GM23338 (cell line): ENCODE results near the gene TERB1. TPM values are rescaled to one million over a fixed set of nuclear protein-coding genes. Genes with fewer than 3 reads are reported as not detected.

Experiments
- ATAC-seq: fragments of 200-7000 bp; cut with Tn5 transposase; 3 replicates; pipeline ENCODE4 v1.9.1; 2020
- DNase-seq: peaks from one replicate; pipeline ENCODE4 v3.0.0-alpha.2; 2015; ENCODE audit warnings: low spot score
- H2AFZ ChIP-seq: fragments of 200-600 bp; sonication (generic); 2 replicates; pipeline ENCODE4 v1.8.0; 2016; ENCODE audit warnings: antibody characterized with exemption, mild to moderate bottlenecking, moderate library complexity
- H3F3A ChIP-seq: fragments of 200-600 bp; sonication (generic); replicated peaks from 2 replicates; pipeline ENCODE4 v1.8.0; 2017; ENCODE audit warnings: antibody characterized with exemption, mixed run types, low read depth
- H3K27ac ChIP-seq: fragments of 200-600 bp; sonication (generic); 2 replicates; pipeline ENCODE4 v1.6.1; 2016; ENCODE audit warnings: low read depth
- H3K27me3 ChIP-seq: fragments of 200-600 bp; sonication (generic); 2 replicates; pipeline ENCODE4 v1.8.0; 2016; ENCODE audit warnings: mild to moderate bottlenecking, mixed run types, moderate library complexity; ENCODE audit not compliant: insufficient read depth
- H3K36me3 ChIP-seq: fragments of 200-600 bp; sonication (generic); 2 replicates; pipeline ENCODE4 v1.8.0; 2016; ENCODE audit warnings: mild to moderate bottlenecking; ENCODE audit not compliant: insufficient read depth
- H3K4me1 ChIP-seq: fragments of 200-600 bp; sonication (generic); 2 replicates; pipeline ENCODE4 v1.8.0; 2016; ENCODE audit warnings: mild to moderate bottlenecking, moderate library complexity; ENCODE audit not compliant: insufficient read depth
- H3K4me2 ChIP-seq: fragments of 200-600 bp; sonication (generic); 2 replicates; pipeline ENCODE4 v1.7.1; 2017; ENCODE audit warnings: mixed run types
- H3K4me3 ChIP-seq: fragments of 200-600 bp; sonication (generic); 2 replicates; pipeline ENCODE4 v1.6.1; 2016; ENCODE audit warnings: mixed run types
- H3K79me2 ChIP-seq: fragments of 200-600 bp; sonication (generic); replicated peaks from 2 replicates; pipeline ENCODE4 v1.8.0; 2017; ENCODE audit warnings: mild to moderate bottlenecking; ENCODE audit not compliant: insufficient read depth
- H3K9me2 ChIP-seq: fragments of 200-600 bp; sonication (generic); 2 replicates; pipeline ENCODE4 v1.8.0; 2017; ENCODE audit not compliant: insufficient read depth
- H4K20me1 ChIP-seq: fragments of 200-600 bp; sonication (generic); replicated peaks from 2 replicates; pipeline ENCODE4 v1.8.0; 2017; ENCODE audit warnings: mild to moderate bottlenecking; ENCODE audit not compliant: insufficient read depth
- H3K27ac Mint-ChIP-seq: 2 replicates; pipeline ENCODE4 v1.8.0; 2020; ENCODE audit warnings: inconsistent platforms, mild to moderate bottlenecking, moderate library complexity, mixed read lengths
- H3K27me3 Mint-ChIP-seq: 3 replicates; pipeline ENCODE4 v1.8.0; 2022; ENCODE audit warnings: low read depth, mild to moderate bottlenecking, moderate library complexity, mixed read lengths, inconsistent platforms; ENCODE audit not compliant: insufficient read depth, poor library complexity
- H3K36me3 Mint-ChIP-seq: 3 replicates; pipeline ENCODE4 v1.8.0; 2021; ENCODE audit warnings: low read depth, mild to moderate bottlenecking, inconsistent platforms, moderate library complexity, mixed read lengths
- H3K4me1 Mint-ChIP-seq: 3 replicates; pipeline ENCODE4 v1.8.0; 2020; ENCODE audit warnings: mild to moderate bottlenecking, inconsistent platforms, mixed read lengths
- H3K4me3 Mint-ChIP-seq: 3 replicates; pipeline ENCODE4 v1.8.0; 2021; ENCODE audit warnings: moderate library complexity, mild to moderate bottlenecking, inconsistent platforms, mixed read lengths
- H3K9me3 Mint-ChIP-seq: 3 replicates; pipeline ENCODE4 v1.8.0; 2020; ENCODE audit warnings: moderate library complexity, mild to moderate bottlenecking, inconsistent platforms, mixed read lengths
- CREB1 ChIP-seq: fragments of 250-450 bp; sonication (Bioruptor Pico); IDR thresholded peaks from 2 replicates; pipeline ENCODE4 v1.5.0; 2020; ENCODE audit warnings: low read depth, mild to moderate bottlenecking, moderate library complexity
- EZH2 ChIP-seq: fragments of 200-600 bp; sonication (generic); IDR thresholded peaks from one replicate; pipeline ENCODE4 v1.8.0; 2017; ENCODE audit warnings: antibody characterized with exemption, mild to moderate bottlenecking, low read depth; ENCODE audit not compliant: unreplicated experiment
- EZH2phosphoT487 ChIP-seq: fragments of 200-600 bp; sonication (generic); IDR thresholded peaks from one replicate; pipeline ENCODE4 v1.8.1; 2018; ENCODE audit warnings: antibody characterized with exemption; ENCODE audit not compliant: unreplicated experiment
- JUNB ChIP-seq: IDR thresholded peaks from one replicate; pipeline ENCODE4 v1.6.1; 2016; ENCODE audit warnings: antibody characterized with exemption; ENCODE audit not compliant: unreplicated experiment
- POLR2AphosphoS5 ChIP-seq: IDR thresholded peaks from 2 replicates; pipeline ENCODE4 v1.6.1; 2016; ENCODE audit warnings: antibody characterized with exemption, low read depth
- STAT1 ChIP-seq: IDR thresholded peaks from one replicate; pipeline ENCODE4 v1.6.1; 2016; ENCODE audit warnings: antibody characterized with exemption; ENCODE audit not compliant: unreplicated experiment
- ZNF114 ChIP-seq: fragments of 250-450 bp; sonication (Bioruptor Pico); IDR thresholded peaks from 2 replicates; pipeline ENCODE4 v1.5.0; 2020; ENCODE audit warnings: mild to moderate bottlenecking, moderate library complexity
- ZNF331 ChIP-seq: fragments of 250-450 bp; sonication (Bioruptor Pico); IDR thresholded peaks from 2 replicates; pipeline ENCODE4 v1.5.0; 2020; ENCODE audit warnings: low read depth, mild to moderate bottlenecking, moderate library complexity
- polyA plus RNA-seq: library from polyadenylated mRNA; unstranded; fragments of >200 nt; fragmentation: Nextera tagmentation; extraction: Ambion mirVana; gene quantifications from 2 replicates; pipeline ENCODE4 v1.2.1, GENCODE V29; 2016
- total RNA-seq: library from RNA; depleted of rRNA; stranded (reverse); fragments of >200 nt; shearing (Covaris generic); gene quantifications from 2 replicates; pipeline ENCODE4 v1.2.3, GENCODE V29; 2014
- TF ChIP-seq, protein P1 (sequence below), 2 experiments: fragments of 200-600 bp in 1 of 2; sonication (generic) in 1 of 2; conservative IDR thresholded peaks; 2 replicates each; pipeline versions ENCODE4 v1.5.1 to v1.6.1; 2016 to 2017; ENCODE audit warnings: antibody characterized with exemption in 2 of 2, low read depth in 2 of 2, mild to moderate bottlenecking in 2 of 2, moderate library complexity in 1 of 2
- TF ChIP-seq, protein P2 (sequence below): IDR thresholded peaks from 2 replicates; pipeline ENCODE4 v1.6.1; 2016; ENCODE audit warnings: antibody characterized with exemption
- TF ChIP-seq, protein P3 (sequence below): fragments of 250-450 bp; sonication (Bioruptor Pico); IDR thresholded peaks from 2 replicates; pipeline ENCODE4 v1.5.0; 2020; ENCODE audit warnings: mild to moderate bottlenecking, moderate library complexity

TERB1 gene
- total and polyA plus RNA-seq, 2 experiments from 2014 or later = not detected

DNA sequence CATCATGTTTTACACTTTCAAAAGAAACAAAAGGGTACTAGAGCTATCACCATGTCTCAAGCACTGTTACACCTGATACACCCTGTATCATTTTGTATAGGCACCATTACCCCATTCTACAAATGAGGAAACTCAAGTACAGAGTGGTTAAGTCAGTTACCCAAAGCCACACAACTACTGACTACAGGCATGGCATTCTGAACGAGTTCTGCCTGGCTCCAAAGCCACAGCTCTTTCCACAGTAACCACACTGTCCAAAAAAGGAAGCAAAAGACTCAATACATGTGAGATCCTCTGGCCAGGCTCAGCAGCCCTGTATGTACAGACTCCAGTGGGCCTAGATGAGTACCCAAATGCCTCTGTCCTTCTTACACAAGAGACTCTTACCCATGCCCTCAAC lies 54.7 kb downstream of the TERB1 start:
- H3K27ac ChIP-seq = no peak overlapping the region
- no peaks in the 10 kb centered on the region for H3K9me3 Mint-ChIP-seq
- peaks cover 2% of the 10 kb centered on the region for H3K27me3 Mint-ChIP-seq
- TF ChIP-seq ZNF114 (no peak), POLR2AphosphoS5 (no peak), CREB1 (no peak), EZH2phosphoT487 (no peak)
- TF ChIP-seq, protein P1, sequence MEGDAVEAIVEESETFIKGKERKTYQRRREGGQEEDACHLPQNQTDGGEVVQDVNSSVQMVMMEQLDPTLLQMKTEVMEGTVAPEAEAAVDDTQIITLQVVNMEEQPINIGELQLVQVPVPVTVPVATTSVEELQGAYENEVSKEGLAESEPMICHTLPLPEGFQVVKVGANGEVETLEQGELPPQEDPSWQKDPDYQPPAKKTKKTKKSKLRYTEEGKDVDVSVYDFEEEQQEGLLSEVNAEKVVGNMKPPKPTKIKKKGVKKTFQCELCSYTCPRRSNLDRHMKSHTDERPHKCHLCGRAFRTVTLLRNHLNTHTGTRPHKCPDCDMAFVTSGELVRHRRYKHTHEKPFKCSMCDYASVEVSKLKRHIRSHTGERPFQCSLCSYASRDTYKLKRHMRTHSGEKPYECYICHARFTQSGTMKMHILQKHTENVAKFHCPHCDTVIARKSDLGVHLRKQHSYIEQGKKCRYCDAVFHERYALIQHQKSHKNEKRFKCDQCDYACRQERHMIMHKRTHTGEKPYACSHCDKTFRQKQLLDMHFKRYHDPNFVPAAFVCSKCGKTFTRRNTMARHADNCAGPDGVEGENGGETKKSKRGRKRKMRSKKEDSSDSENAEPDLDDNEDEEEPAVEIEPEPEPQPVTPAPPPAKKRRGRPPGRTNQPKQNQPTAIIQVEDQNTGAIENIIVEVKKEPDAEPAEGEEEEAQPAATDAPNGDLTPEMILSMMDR (conservative IDR thresholded peaks at IDR 0.05; ENCODE audit: low read depth in 2 of 2) = no peak
- H3K4me2 ChIP-seq = no peak overlapping the region
- no peaks in the 10 kb centered on the region; the same call in 1 of the 2 replicates for H3F3A ChIP-seq
- no peak overlapping the region for H3K4me3 Mint-ChIP-seq
- H3K79me2 ChIP-seq = peaks cover 94% of the 10 kb centered on the region
- no peak for DNase-seq
- no peak overlapping the region for H3K4me3 ChIP-seq
- H4K20me1 ChIP-seq = peaks cover 42% of the 10 kb centered on the region
- H3K4me1 Mint-ChIP-seq = peaks cover 21% of the 10 kb centered on the region
- H2AFZ ChIP-seq = no peak overlapping the region
- H3K9me2 ChIP-seq = no peaks in the 10 kb centered on the region
- no peaks in the 10 kb centered on the region for H3K27me3 ChIP-seq
- H3K36me3 Mint-ChIP-seq = peaks cover 72% of the 10 kb centered on the region
- peaks cover 59% of the 10 kb centered on the region for H3K36me3 ChIP-seq
- peaks cover 10% of the 10 kb centered on the region for H3K4me1 ChIP-seq
- no peak for ATAC-seq
- H3K27ac Mint-ChIP-seq = no peak overlapping the region

DNA sequence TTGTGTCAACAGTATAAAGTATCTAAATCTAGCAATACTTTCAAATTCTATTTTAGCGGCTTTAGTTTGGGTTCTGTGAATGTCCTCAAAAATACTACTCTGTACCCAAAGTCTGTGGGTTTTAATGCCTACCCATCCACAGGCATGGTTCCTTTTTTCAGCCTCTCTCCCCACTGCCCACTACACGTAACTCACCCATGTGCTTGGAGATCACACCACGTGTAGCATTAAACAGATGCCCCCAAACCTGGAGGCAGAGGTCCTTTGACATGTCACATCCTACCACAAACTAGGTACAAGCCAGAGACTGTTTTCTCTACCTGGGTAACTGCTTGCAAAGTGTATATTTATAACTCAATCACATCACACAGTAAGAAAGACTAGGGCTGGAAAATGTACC lies 55.3 kb downstream of the TERB1 start:
- Histone ChIP-seq H3K4me1 (peaks cover 12% of the 10 kb centered on the region), H4K20me1 (peaks cover 47% of the 10 kb centered on the region), H3K27me3 (no peaks in the 10 kb centered on the region), H3K79me2 (peaks cover 95% of the 10 kb centered on the region), H3F3A (peaks cover 3% of the 10 kb centered on the region; the same call in 1 of the 2 replicates), H3K4me3 (no peak overlapping the region), H3K9me2 (no peaks in the 10 kb centered on the region), H2AFZ (no peak overlapping the region), H3K27ac (no peak overlapping the region), H3K4me2 (no peak overlapping the region), H3K36me3 (peaks cover 59% of the 10 kb centered on the region)
- Mint-ChIP-seq H3K27ac (no peak overlapping the region), H3K27me3 (peaks cover 2% of the 10 kb centered on the region), H3K4me3 (no peak overlapping the region), H3K9me3 (no peaks in the 10 kb centered on the region), H3K36me3 (peaks cover 77% of the 10 kb centered on the region), H3K4me1 (peaks cover 24% of the 10 kb centered on the region)
- ATAC-seq (no peak), DNase-seq (no peak)
- TF ChIP-seq EZH2 = no peak
- no peak for TF ChIP-seq STAT1
- TF ChIP-seq, protein P2, sequence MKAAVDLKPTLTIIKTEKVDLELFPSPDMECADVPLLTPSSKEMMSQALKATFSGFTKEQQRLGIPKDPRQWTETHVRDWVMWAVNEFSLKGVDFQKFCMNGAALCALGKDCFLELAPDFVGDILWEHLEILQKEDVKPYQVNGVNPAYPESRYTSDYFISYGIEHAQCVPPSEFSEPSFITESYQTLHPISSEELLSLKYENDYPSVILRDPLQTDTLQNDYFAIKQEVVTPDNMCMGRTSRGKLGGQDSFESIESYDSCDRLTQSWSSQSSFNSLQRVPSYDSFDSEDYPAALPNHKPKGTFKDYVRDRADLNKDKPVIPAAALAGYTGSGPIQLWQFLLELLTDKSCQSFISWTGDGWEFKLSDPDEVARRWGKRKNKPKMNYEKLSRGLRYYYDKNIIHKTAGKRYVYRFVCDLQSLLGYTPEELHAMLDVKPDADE = no peak
- no peak for TF ChIP-seq JUNB
- TF ChIP-seq CREB1 = no peak
- TF ChIP-seq ZNF114 = no peak
- no peak for TF ChIP-seq EZH2phosphoT487
- TF ChIP-seq ZNF331 (CRISPR knock-in tag) = no peak
- TF ChIP-seq, protein P3, sequence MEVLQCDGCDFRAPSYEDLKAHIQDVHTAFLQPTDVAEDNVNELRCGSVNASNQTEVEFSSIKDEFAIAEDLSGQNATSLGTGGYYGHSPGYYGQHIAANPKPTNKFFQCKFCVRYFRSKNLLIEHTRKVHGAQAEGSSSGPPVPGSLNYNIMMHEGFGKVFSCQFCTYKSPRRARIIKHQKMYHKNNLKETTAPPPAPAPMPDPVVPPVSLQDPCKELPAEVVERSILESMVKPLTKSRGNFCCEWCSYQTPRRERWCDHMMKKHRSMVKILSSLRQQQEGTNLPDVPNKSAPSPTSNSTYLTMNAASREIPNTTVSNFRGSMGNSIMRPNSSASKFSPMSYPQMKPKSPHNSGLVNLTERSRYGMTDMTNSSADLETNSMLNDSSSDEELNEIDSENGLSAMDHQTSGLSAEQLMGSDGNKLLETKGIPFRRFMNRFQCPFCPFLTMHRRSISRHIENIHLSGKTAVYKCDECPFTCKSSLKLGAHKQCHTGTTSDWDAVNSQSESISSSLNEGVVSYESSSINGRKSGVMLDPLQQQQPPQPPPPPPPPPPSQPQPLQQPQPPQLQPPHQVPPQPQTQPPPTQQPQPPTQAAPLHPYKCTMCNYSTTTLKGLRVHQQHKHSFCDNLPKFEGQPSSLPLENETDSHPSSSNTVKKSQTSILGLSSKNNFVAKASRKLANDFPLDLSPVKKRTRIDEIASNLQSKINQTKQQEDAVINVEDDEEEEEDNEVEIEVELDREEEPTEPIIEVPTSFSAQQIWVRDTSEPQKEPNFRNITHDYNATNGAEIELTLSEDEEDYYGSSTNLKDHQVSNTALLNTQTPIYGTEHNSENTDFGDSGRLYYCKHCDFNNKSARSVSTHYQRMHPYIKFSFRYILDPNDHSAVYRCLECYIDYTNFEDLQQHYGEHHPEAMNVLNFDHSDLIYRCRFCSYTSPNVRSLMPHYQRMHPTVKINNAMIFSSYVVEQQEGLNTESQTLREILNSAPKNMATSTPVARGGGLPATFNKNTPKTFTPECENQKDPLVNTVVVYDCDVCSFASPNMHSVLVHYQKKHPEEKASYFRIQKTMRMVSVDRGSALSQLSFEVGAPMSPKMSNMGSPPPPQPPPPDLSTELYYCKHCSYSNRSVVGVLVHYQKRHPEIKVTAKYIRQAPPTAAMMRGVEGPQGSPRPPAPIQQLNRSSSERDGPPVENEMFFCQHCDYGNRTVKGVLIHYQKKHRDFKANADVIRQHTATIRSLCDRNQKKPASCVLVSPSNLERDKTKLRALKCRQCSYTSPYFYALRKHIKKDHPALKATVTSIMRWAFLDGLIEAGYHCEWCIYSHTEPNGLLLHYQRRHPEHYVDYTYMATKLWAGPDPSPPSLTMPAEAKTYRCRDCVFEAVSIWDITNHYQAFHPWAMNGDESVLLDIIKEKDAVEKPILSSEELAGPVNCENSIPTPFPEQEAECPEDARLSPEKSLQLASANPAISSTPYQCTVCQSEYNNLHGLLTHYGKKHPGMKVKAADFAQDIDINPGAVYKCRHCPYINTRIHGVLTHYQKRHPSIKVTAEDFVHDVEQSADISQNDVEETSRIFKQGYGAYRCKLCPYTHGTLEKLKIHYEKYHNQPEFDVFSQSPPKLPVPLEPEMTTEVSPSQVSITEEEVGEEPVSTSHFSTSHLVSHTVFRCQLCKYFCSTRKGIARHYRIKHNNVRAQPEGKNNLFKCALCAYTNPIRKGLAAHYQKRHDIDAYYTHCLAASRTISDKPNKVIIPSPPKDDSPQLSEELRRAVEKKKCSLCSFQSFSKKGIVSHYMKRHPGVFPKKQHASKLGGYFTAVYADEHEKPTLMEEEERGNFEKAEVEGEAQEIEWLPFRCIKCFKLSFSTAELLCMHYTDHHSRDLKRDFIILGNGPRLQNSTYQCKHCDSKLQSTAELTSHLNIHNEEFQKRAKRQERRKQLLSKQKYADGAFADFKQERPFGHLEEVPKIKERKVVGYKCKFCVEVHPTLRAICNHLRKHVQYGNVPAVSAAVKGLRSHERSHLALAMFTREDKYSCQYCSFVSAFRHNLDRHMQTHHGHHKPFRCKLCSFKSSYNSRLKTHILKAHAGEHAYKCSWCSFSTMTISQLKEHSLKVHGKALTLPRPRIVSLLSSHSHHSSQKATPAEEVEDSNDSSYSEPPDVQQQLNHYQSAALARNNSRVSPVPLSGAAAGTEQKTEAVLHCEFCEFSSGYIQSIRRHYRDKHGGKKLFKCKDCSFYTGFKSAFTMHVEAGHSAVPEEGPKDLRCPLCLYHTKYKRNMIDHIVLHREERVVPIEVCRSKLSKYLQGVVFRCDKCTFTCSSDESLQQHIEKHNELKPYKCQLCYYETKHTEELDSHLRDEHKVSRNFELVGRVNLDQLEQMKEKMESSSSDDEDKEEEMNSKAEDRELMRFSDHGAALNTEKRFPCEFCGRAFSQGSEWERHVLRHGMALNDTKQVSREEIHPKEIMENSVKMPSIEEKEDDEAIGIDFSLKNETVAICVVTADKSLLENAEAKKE (CRISPR knock-in tag) = no peak
